GM18517 (cell line): ENCODE results near the gene DYNC2H1.
"Not testable (repeated sequence)": the region's sequence is repeated elsewhere in the genome, so short reads cannot be mapped to it uniquely, and the experiment has no call there.

Experiments used
- ATAC-seq: cut with Tn5 transposase; IDR thresholded peaks from one replicate; pipeline ENCODE4 v1.9.1; 2021; ENCODE audit warnings: mild to moderate bottlenecking, moderate library complexity; ENCODE audit not compliant: unreplicated experiment

DYNC2H1 gene

GRCh38 chr11:103358251-103358650 is 249.0 kb downstream of the DYNC2H1 start:
- no peak for ATAC-seq

DNA sequence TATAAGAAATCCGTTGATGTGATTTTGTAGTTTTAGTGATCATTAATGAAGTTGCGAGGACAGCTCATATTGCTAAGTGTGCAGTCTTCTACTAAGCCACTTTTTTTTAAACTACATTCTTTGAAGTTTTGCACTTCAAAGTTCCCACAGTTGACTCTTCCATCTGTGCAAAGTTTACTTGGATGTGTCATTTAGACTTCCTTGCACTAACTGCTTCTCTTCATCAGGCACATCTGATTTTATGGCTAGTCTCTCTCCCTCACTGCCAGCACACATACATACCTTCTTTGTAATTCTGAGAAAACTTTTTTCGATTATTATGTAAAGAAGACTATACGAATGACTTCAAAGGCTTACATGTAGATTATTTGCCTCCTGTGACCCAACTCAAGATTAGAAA is 250.0 kb downstream of the DYNC2H1 start:
- ATAC-seq: no peak

- no peak for ATAC-seq
These were observed 255.5 kb downstream of the DYNC2H1 start for GRCh38 chr11:103364687-103365086.

- no peak for ATAC-seq
These were observed 258.4 kb downstream of the DYNC2H1 start for GRCh38 chr11:103367650-103368049.

DNA sequence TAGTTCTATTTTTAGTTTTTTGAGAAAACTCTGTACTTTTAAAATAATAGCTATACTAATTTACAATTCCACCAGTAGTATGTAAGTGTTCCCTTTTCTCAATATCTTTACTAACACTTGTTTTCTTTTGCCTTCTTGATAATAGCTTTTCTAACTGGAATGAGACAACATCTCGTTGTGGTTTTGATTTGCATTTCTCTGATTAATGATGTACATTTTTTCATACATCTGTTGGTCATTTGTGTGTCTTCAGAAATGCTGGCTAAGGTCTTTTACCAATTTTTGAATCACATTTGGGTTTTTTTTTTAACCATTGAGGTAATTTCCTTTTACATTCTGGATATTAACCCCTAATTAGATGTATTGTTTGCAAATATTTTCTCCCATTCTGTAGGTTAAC is 258.9 kb downstream of the DYNC2H1 start:
- no peak for ATAC-seq

DNA sequence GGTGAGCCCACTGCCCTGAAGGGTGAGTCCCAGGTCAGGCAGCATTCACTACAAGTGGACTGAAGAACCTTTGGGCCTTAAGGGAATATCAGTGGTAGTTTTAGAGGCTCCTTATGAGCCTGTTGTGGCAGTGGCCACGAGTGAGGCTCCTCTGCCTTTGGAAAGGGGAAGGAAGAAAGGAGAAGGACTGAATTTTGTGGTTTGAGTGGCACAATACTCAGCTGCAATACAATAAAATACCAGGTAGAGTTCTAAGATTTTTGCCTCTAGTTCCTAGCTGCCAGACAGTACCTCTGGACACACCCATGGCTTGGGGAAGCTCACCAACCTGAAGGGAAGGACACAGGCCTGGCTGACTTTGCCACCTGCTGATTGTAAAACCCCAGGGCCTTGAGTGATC is 260.9 kb downstream of the DYNC2H1 start:
- ATAC-seq: no peak

DNA sequence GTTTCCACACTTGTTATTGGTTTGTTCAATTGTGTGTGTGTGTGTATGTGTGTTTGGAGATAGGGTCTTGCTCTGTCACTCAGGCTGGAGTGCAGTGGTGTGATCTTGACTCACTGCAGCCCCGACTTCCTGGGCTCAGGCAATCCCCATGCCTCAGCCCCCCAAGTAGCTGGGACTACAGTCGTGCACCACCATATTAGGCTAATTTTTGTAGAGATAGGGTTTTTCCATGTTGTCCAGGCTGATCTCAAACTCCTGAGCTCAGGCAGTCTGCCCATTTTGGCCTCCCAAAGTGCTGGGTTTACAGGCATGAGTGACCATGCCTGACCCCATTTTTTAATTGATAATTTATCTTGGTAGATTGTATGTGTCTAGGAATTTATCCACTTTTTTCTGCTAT is 263.7 kb downstream of the DYNC2H1 start:
- no peak for ATAC-seq

- ATAC-seq: not testable (repeated sequence)
These were observed 265.0 kb downstream of the DYNC2H1 start for GRCh38 chr11:103374227-103374626.

- ATAC-seq: no peak
These were observed 269.7 kb downstream of the DYNC2H1 start for GRCh38 chr11:103378931-103379330.

DNA sequence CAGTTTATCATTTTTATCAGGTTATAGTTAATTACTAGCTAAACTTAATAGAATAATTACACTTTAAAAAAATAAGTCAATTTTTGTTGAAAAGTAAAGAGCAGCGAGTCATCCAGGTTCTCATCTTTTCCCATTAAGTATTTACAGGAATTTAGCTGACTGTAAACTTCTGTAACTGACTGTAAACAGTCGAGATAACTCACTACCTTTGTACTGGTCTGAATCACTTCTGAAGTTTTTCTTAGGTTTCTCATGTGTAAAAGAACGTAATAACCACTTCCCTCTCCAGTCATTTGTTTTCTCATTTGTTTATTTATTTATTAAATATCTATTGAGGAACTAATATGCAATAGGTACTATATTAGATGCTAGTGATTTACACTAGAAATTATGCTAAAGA is 270.8 kb downstream of the DYNC2H1 start:
- no peak for ATAC-seq

DNA sequence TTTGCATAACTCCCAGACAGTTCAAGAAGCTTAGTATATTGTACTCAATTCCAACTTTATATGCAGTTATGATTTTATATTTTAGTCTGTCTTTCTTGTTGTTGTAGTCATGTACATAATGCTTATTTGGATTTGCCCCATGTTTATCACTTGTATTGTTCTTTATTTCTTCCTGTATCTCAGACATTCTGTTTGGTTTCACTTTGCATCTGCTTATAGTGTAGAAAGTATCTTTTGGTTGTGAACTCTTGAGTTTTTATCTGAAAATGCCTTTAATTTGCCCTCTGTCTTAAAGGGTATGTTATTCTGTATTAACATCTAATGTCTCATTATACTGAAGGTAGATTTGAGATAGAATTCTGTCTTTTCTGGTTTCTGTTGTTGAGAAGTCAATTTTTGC is 275.4 kb downstream of the DYNC2H1 start:
- ATAC-seq: no peak

DNA sequence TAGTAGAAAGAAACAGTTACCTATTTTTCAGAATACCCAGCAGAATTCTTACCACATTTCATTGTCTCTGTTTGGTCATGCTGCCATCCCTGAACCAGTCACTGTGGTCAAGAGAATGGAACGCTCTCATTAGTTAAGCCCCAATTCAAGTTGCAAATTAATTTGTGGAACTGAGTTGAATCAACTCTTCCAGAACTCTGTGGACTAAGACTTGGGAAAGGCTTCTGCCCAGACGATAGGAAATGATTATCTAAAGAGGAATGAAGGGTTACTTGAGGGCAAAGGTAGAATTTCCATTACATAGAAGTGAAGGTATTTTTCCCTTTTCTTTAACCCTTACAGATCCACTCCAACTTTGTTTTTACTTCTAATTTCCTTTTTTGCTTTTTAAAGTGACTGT is 286.4 kb downstream of the DYNC2H1 start:
- ATAC-seq: no peak

DNA sequence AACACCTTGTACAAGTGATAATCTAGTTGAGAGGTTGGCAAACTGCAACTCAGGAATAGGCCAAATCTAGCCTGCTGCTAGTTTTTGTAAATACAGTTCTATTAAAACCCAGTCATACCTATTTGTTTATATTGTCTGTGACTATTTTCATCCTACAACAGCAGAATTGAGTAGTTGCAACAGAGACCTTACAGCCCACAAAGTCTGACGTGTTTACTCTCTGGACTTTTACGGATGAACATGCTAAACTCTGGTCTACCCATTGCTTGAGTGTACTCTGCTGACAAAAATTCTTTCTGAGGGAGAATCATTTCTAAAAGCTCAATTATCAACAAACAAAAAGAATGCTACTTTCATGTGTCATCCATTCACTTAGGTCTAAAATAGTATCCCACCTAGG is 287.0 kb downstream of the DYNC2H1 start:
- ATAC-seq: no peak

DNA sequence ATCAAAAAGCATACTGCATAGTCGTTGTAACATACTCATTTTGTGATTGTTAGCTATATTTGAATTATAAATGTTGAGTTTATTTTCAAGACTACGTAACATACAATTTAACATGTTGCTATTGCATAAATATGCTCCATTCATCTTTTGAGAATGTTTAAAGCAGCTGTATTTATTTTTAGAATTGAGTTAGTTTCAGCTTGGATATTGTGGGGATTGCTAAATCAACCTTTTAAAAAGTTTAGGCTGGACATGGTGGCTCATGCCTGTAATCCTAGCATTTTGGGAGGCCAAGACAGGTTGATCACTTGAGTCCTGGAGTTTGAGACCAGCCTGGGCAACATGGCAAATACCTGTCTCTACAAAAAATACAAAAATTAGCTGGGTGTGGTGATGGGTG is 288.1 kb downstream of the DYNC2H1 start:
- ATAC-seq: no peak

DNA sequence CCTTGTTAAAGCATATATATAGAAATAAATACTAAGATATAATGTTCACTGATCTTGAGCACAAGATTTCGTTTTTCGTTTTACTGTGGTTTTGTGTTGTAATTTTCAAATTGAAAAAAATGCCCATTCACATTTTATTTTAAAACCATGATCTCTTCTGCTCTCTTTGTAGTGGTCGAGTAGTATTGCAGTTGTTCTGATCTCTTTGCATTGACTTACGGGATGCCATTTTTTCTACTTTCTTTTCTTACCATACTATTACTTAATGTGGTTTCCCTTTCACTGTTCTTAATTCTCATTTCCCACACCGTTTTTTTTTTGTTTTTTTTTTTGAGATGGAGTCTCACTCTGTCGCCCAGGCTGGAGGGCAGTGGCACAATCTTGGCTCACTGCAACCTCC is 289.6 kb downstream of the DYNC2H1 start:
- no peak for ATAC-seq

DNA sequence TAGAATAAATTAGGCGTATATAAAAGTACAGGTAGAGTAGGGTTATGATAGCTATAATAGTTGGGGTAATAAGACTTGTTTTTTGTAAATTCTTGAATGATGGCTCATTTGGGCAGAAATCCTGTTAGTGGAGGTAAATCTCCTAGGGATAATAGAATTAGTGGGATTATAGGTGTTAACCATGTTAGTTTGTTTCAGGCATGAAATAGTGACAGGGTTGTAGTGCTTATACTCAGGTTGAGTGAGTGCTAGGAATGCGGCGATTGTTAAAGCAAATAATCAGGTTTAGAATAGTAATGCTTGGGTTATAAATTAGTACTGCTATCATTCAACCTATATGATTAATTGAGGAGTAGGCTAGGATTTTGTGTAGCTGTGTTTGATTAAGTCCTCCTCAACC is 297.1 kb downstream of the DYNC2H1 start:
- no peak for ATAC-seq

DNA sequence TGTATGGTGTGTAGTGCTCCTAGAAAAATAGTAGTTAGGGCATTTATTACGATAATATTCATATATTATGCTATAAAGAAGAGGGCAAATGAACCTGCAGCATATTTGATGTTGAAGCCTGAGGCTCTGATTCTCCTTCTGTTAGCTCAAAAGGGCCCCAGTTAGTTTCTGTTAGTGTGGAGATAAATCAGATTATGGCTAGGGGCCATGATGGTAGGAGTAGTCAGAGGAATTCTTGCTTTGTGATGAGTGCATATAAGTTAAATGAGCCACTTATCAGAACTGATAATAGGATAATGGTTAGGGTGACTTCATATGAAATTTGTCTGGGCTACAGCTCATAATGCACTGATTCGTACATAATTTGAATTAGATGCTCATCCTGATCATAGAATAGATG is 298.4 kb downstream of the DYNC2H1 start:
- no peak for ATAC-seq

- ATAC-seq: no peak
These were observed 304.2 kb downstream of the DYNC2H1 start for GRCh38 chr11:103413266-103413888.

DNA sequence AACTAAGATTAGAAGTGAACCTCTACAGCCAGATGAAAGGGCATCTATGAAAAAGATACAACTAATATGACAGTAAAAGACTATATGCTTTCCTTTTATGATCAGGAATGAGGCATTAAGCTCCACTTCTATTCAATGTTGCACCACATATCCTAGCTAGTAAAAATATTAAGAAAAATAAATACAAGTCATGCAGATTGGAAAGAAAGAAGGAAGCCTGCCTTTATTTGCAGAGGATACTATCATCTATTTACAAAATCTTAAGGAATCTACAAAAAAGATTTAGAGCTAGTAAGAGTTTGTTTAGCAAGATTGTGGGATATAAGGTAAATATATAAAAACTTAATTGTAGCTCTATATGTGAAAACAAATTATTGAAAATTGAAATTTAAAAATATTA is 308.8 kb downstream of the DYNC2H1 start:
- no peak for ATAC-seq

GRCh38 chr11:103420593-103420992 is 311.4 kb downstream of the DYNC2H1 start:
- no peak for ATAC-seq

DNA sequence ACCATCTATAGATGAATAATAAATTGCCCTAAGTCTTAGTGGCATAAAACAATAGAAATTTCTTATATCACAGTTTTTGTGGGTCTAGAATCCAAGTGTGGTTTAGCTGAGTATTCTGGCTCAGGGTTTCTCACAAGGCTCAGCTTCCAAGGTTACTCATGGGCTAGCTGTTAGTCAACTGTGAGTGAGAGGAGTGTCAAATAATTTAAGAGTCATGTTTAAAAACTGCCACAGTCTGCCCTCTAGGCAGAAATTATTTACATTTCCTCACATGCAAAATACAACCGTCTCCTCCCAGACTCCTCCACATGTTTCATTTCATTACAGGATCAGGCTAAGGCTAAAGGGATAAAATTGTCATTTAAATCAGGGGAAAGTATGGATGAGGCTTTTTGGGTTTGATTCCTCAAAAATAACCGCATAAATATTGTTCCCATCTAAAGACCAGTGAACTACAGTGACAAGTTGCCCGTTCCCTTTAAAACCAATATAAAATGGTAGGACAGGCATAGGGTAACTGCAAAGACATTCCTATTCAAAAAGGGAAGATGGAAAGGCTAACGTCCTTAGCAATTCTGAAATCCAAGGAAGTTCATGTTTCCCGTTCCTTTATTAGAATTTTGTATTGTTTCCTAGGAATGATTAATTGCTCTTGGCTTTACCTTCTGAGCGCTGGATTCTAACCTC is 324.3 kb downstream of the DYNC2H1 start:
- no peak for ATAC-seq

DNA sequence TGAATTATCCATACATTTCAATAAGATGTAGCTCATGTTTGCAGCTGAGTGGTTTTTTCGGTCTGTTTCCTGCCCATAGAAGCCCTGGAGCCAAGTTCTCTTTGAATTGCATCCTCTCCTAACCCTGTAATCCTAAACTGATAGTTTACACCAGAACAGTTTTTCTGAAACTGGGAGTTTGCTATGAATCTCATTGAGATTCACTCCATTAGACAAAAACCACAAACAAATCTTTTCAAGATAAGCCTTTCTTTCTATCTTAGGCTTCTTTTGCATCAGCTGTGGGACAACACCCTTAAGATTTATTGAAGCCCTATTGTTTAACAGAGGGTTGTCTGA is 324.8 kb downstream of the DYNC2H1 start:
- ATAC-seq: no peak

DNA sequence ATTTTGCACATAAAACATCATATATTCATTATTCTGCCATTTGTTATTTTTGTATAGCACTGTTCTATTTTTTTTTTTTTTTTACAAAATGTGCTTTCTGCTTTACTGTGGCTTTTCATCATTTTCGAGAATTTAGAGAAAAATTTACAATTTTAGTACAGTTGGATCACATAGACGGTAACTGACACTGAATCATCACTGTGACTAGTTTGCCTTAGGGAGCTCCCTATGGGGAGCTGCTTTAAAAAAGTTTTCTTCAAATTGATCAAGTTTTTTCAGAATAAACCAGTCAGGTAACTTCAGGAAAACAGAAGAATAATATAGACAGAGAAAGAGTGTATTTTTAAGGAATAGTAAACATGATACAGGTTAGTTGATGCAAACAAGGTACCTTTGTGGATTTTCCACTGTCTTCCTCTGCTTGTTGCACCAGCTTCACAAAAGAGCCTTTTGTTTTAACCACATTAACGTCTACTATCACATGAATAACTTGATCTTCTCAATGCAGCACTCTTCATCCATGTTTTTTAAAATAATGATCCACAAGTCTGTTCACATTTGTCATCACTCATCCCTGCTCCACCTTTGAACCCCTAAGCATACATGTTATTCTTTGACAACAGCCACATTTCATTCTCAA is 327.0 kb downstream of the DYNC2H1 start:
- ATAC-seq: no peak
